Uterus (tissue), 2 donors: ENCODE measurements around the gene VEZF1.

Source experiments
- CTCF ChIP-seq, 4 experiments: fragments of 200-600 bp in 2 of 4; fragments of 450-650 bp in 2 of 4; sonication (generic) in 2 of 4; IDR thresholded peaks; one replicate each; pipeline ENCODE4 v1.5.1; 2016 to 2019; ENCODE audit warnings: antibody characterized with exemption in 4 of 4, mild to moderate bottlenecking in 2 of 4, moderate library complexity in 1 of 4
- POLR2A ChIP-seq, 2 donors: fragments of 450-650 bp; IDR thresholded peaks; one replicate each; pipeline ENCODE4 v1.6.1; 2016; ENCODE audit warnings: antibody characterized with exemption in 2 of 2, mild to moderate bottlenecking in 1 of 2, moderate library complexity in 1 of 2

GRCh38 chr17:58004060-58004459 is 16.0 kb upstream of the VEZF1 start:
- no peak for TF ChIP-seq CTCF (IDR thresholded peaks at IDR 0.05)
- no peak for TF ChIP-seq POLR2A (IDR thresholded peaks at IDR 0.05)
